Measurements from ENCODE around the gene LMAN1. TPM values are rescaled to one million over a fixed set of nuclear protein-coding genes. Genes with fewer than 3 reads are reported as not detected.

LMAN1 gene
- total RNA-seq, 2 donors from 2014 or later, result 57.4 to 72.5 TPM

DNA sequence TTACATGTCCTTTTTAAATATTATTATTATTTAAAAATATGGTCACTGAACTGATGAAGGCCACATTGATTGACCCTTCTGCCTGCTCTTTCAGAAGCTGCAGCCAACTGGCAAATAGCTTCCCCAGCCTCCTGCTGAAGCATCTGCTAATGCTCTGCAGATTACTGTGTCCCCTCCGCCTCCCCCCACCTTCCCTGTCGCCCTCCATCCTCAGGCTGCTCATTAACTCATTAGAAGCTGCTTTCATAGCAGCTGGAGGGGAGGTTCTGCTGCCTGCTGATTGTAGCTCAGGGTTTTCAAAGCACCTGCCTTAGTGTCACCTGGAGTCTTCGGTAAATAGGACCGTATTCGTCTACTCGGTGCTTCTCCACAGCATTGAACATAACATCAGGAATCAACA lies 24.8 kb upstream of the LMAN1 start:
- Histone ChIP-seq H3K27me3 (replicated peaks; ENCODE audit: insufficient read depth) (no peaks in the 10 kb centered on the region), H3K27ac (no peak overlapping the region), H3K36me3 (no peaks in the 10 kb centered on the region), H3K4me3 (no peak overlapping the region), H3K4me1 (ENCODE audit: control insufficient read depth in 1 of 2, low read depth in 2 of 2) (no peaks in the 10 kb centered on the region), H3K9me3 (no peaks in the 10 kb centered on the region)
- DNase-seq (ENCODE audit: low spot score), result no peak
- ATAC-seq (ENCODE audit: insufficient number of reproducible peaks, low FRiP score, low read depth), result no peak
- TF ChIP-seq CTCF (IDR thresholded peaks at IDR 0.05), result no peak

GRCh38 chr18:59382383-59382782 lies 23.3 kb upstream of the LMAN1 start:
- Histone ChIP-seq H3K4me1 (ENCODE audit: control insufficient read depth in 1 of 2, low read depth in 2 of 2) (no peaks in the 10 kb centered on the region), H3K36me3 (no peaks in the 10 kb centered on the region), H3K9me3 (no peaks in the 10 kb centered on the region), H3K4me3 (no peak overlapping the region), H3K27ac (no peak overlapping the region), H3K27me3 (replicated peaks; ENCODE audit: insufficient read depth) (no peaks in the 10 kb centered on the region)
- DNase-seq (ENCODE audit: low spot score) (no peak), ATAC-seq (ENCODE audit: insufficient number of reproducible peaks, low FRiP score, low read depth) (no peak)
- TF ChIP-seq CTCF (IDR thresholded peaks at IDR 0.05), result no peak

GRCh38 chr18:59381949-59382348 lies 22.9 kb upstream of the LMAN1 start:
- no peak for TF ChIP-seq CTCF (IDR thresholded peaks at IDR 0.05)
- ATAC-seq (ENCODE audit: insufficient number of reproducible peaks, low FRiP score, low read depth) (no peak), DNase-seq (ENCODE audit: low spot score) (no peak)
- Histone ChIP-seq H3K27me3 (replicated peaks; ENCODE audit: insufficient read depth) (no peaks in the 10 kb centered on the region), H3K36me3 (no peaks in the 10 kb centered on the region), H3K4me3 (no peak overlapping the region), H3K9me3 (no peaks in the 10 kb centered on the region), H3K27ac (no peak overlapping the region), H3K4me1 (ENCODE audit: control insufficient read depth in 1 of 2, low read depth in 2 of 2) (no peaks in the 10 kb centered on the region)

- DNase-seq (ENCODE audit: low spot score) (no peak), ATAC-seq (ENCODE audit: insufficient number of reproducible peaks, low FRiP score, low read depth) (no peak)
- H3K36me3 ChIP-seq, result no peaks in the 10 kb centered on the region
- no peak overlapping the region for H3K27ac ChIP-seq
- H3K4me1 ChIP-seq (ENCODE audit: control insufficient read depth in 1 of 2, low read depth in 2 of 2), result no peaks in the 10 kb centered on the region
- TF ChIP-seq CTCF (IDR thresholded peaks at IDR 0.05), result no peak
- H3K9me3 ChIP-seq, result no peaks in the 10 kb centered on the region
- H3K27me3 ChIP-seq (replicated peaks; ENCODE audit: insufficient read depth), result no peaks in the 10 kb centered on the region
- no peak overlapping the region for H3K4me3 ChIP-seq
Measured at GRCh38 chr18:59380706-59381105, 21.6 kb upstream of the LMAN1 start.

- H3K4me3 ChIP-seq, result no peak overlapping the region
- DNase-seq (ENCODE audit: low spot score), result no peak
- H3K36me3 ChIP-seq, result no peaks in the 10 kb centered on the region
- H3K9me3 ChIP-seq, result no peaks in the 10 kb centered on the region
- H3K27ac ChIP-seq, result no peak overlapping the region
- no peak for ATAC-seq (ENCODE audit: insufficient number of reproducible peaks, low FRiP score, low read depth)
- no peaks in the 10 kb centered on the region for H3K27me3 ChIP-seq (replicated peaks; ENCODE audit: insufficient read depth)
- TF ChIP-seq CTCF (IDR thresholded peaks at IDR 0.05), result no peak
- no peaks in the 10 kb centered on the region for H3K4me1 ChIP-seq (ENCODE audit: control insufficient read depth in 1 of 2, low read depth in 2 of 2)
Measured at GRCh38 chr18:59379772-59380522, 20.9 kb upstream of the LMAN1 start.

Measured in thoracic aorta (tissue), 2 donors.